A549 (cell line): ENCODE data around the gene SRSF12. TPM values are rescaled to one million over a fixed set of nuclear protein-coding genes. Genes with fewer than 3 reads are reported as not detected.

Experiments
- ATAC-seq, 2 experiments: fragments of 200-7000 bp in 1 of 2; fragments of >200 bp in 1 of 2; cut with Nextera tagmentation in 1 of 2; cut with Tn5 transposase in 1 of 2; 3 replicates each; pipeline versions ENCODE4 v1.8.0 to v1.9.1; 2018 to 2020; ENCODE audit warnings: mild to moderate bottlenecking in 1 of 2, moderate library complexity in 1 of 2
- CTCF ChIA-PET: fragments of 300-600 bp; sonication (Branson Sonifier 250); formaldehyde crosslinking; extraction: SDS; loops from one replicate; lab custom pipeline; 2021; ENCODE audit warnings: antibody characterized with exemption, inconsistent platforms; lab: Yijun Ruan, JAX
- POLR2A ChIA-PET: fragments of 350-600 bp; formaldehyde crosslinking; extraction: SDS; loops from one replicate; lab custom pipeline; 2021; ENCODE audit warnings: antibody characterized with exemption, inconsistent platforms; lab: Yijun Ruan, JAX
- DNase-seq, 2 experiments: peaks; one replicate each; pipeline versions ENCODE4 v3.0.0 to v3.0.0-alpha.2; 2011 to 2016; ENCODE audit warnings: low read depth in 1 of 2, low spot score in 1 of 2
- FAIRE-seq: peaks from 2 replicates; lab custom pipeline; 2011; peaks lifted over from hg19 to GRCh38; lab: Jason Lieb, UNC
- H3K27ac ChIP-seq, 2 experiments: fragments of >200 bp; sonication (Bioruptor Twin); formaldehyde crosslinking; 3 replicates each; pipeline ENCODE4 v1.5.1; 2016 to 2017
- H3K4me1 ChIP-seq: fragments of >200 bp; sonication (Bioruptor Twin); formaldehyde crosslinking; 3 replicates; pipeline ENCODE4 v1.6.1; 2016
- H3K4me2 ChIP-seq: fragments of >200 bp; sonication (Bioruptor Twin); formaldehyde crosslinking; 3 replicates; pipeline ENCODE4 v1.6.1; 2016
- H3K4me3 ChIP-seq: fragments of >200 bp; sonication (Bioruptor Twin); formaldehyde crosslinking; 3 replicates; pipeline ENCODE4 v1.5.1; 2016
- H3K9me3 ChIP-seq: fragments of >200 bp; sonication (Bioruptor Twin); formaldehyde crosslinking; 3 replicates; pipeline ENCODE4 v1.6.1; 2016
- ATOH8 ChIP-seq: fragments of 250-450 bp; sonication (Bioruptor Pico); IDR thresholded peaks from 2 replicates; pipeline ENCODE4 v1.5.0; 2020; ENCODE audit warnings: low read depth, mild to moderate bottlenecking, moderate library complexity
- BCL3 ChIP-seq: fragments of >200 bp; sonication (Bioruptor Twin); formaldehyde crosslinking; IDR thresholded peaks from 3 replicates; pipeline ENCODE4 v1.6.1; 2016
- CBX8 ChIP-seq: fragments of 200-600 bp; sonication (generic); IDR thresholded peaks from 2 replicates; pipeline ENCODE4 v1.6.1; 2016
- FOSB ChIP-seq: fragments of 250-450 bp; sonication (Bioruptor Pico); IDR thresholded peaks from 2 replicates; pipeline ENCODE4 v1.5.0; 2020; ENCODE audit warnings: mild to moderate bottlenecking, moderate library complexity
- FOSL2 ChIP-seq, 2 experiments: fragments of 450-650 bp in 1 of 2; fragments of >200 bp in 1 of 2; sonication (Bioruptor Twin) in 1 of 2; formaldehyde crosslinking; IDR thresholded peaks; 2 replicates each; pipeline versions ENCODE4 v1.5.0 to v1.6.1; 2016 to 2020; ENCODE audit warnings: mild to moderate bottlenecking in 1 of 2, moderate library complexity in 1 of 2
- FOXS1 ChIP-seq: fragments of 250-450 bp; sonication (Bioruptor Pico); IDR thresholded peaks from 2 replicates; pipeline ENCODE4 v1.5.0; 2020; ENCODE audit warnings: mild to moderate bottlenecking, moderate library complexity
- GATA3 ChIP-seq: IDR thresholded peaks from 2 replicates; pipeline ENCODE4 v1.6.1; 2012; ENCODE audit warnings: borderline replicate concordance
- HDAC2 ChIP-seq: fragments of 200-600 bp; sonication (generic); IDR thresholded peaks from 2 replicates; pipeline ENCODE4 v1.6.1; 2016
- HES2 ChIP-seq: fragments of >200 bp; sonication (Bioruptor Twin); formaldehyde crosslinking; IDR thresholded peaks from 2 replicates; pipeline ENCODE4 v1.6.1; 2016
- HMGXB4 ChIP-seq: fragments of 250-450 bp; sonication (Bioruptor Pico); IDR thresholded peaks from 2 replicates; pipeline ENCODE4 v1.5.0; 2021; ENCODE audit warnings: mild to moderate bottlenecking, moderate library complexity, borderline replicate concordance
- HOXB13 ChIP-seq: fragments of 250-450 bp; sonication (Bioruptor Pico); IDR thresholded peaks from 2 replicates; pipeline ENCODE4 v1.5.0; 2020; ENCODE audit warnings: low read depth, mild to moderate bottlenecking, moderate library complexity
- JUNB ChIP-seq: fragments of >200 bp; sonication (Bioruptor Twin); formaldehyde crosslinking; IDR thresholded peaks from 2 replicates; pipeline ENCODE4 v1.6.1; 2016
- MAFK ChIP-seq: fragments of 450-650 bp; IDR thresholded peaks from 2 replicates; pipeline ENCODE4 v1.6.1; 2014; ENCODE audit not compliant: partially characterized antibody
- MAX ChIP-seq: IDR thresholded peaks from 2 replicates; pipeline ENCODE4 v1.6.1; 2012
- NFE2L2 ChIP-seq: fragments of 150-350 bp; conservative IDR thresholded peaks from 2 replicates; pipeline ENCODE4 v1.6.1; 2014; ENCODE audit warnings: low read length
- NR3C1 ChIP-seq: fragments of >200 bp; sonication (Bioruptor Twin); formaldehyde crosslinking; IDR thresholded peaks from 3 replicates; pipeline ENCODE4 v1.6.1; 2017
- PBX3 ChIP-seq: IDR thresholded peaks from 2 replicates; pipeline ENCODE4 v1.6.1; 2012
- RFX5 ChIP-seq: fragments of 450-650 bp; IDR thresholded peaks from 2 replicates; pipeline ENCODE4 v1.7.1; 2014; ENCODE audit warnings: antibody characterized with exemption, mild to moderate bottlenecking, moderate library complexity
- RNF2 ChIP-seq: fragments of 200-600 bp; sonication (generic); IDR thresholded peaks from 2 replicates; pipeline ENCODE4 v1.6.1; 2016; ENCODE audit warnings: low read depth, mild to moderate bottlenecking, antibody characterized with exemption, moderate library complexity, borderline replicate concordance
- TFCP2L1 ChIP-seq: fragments of 250-450 bp; sonication (Bioruptor Pico); IDR thresholded peaks from 2 replicates; pipeline ENCODE4 v1.5.0; 2021; ENCODE audit warnings: mild to moderate bottlenecking
- ZC3H11A ChIP-seq: fragments of 450-650 bp; IDR thresholded peaks from 2 replicates; pipeline ENCODE4 v1.6.1; 2014; ENCODE audit warnings: antibody characterized with exemption, mild to moderate bottlenecking
- ZFP36 ChIP-seq: fragments of 450-650 bp; IDR thresholded peaks from 2 replicates; pipeline ENCODE4 v1.6.1; 2014; ENCODE audit warnings: borderline replicate concordance; ENCODE audit not compliant: partially characterized antibody
- WGBS: methylation state at CpG from one replicate; pipeline ENCODE4 v1.1.6; 2017; ENCODE audit errors: missing lambda C conversion rate; 5-methylcytosine and 5-hydroxymethylcytosine counted together
- polyA plus RNA-seq, 4 experiments: library from polyadenylated mRNA; depleted of rRNA in 3 of 4; stranded (reverse); fragments of >200 nt; fragmentation: RNase III in 1 of 4; extraction: RNeasy Plus Mini Kit Qiagen cat#74134 plus additional on column Dnase treatment in 1 of 4; gene quantifications; 2 replicates in 3 of 4; 3 replicates in 1 of 4; pipeline ENCODE4 v1.2.3, GENCODE V29; 2011 to 2017

Gene SRSF12
- polyA plus RNA-seq, 2 of the 4 experiments (the other 2 are of a cell fraction), result 1.5 to 2.7 TPM

DNA sequence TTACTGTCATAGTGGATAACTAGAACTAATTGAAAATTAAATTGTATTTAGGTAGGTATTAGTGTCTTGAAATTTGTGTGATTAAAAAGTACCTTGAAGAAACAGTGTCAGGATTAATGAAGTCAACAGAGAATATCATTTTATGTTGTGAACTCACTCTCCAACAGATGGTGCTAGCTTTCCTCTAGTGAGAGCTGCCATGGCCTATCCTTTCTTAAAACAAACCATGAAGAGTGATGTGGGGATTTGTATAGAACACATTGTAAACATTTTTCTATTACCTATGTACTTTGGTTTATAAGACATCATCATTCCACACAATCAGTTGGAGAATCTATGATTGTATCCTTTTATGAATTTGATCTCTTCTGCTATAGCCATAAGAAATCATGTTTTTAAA, 4.8 kb upstream of the SRSF12 start (continued):
- TF ChIP-seq MAX (no peak), FOSL2 (IDR thresholded peaks at IDR 0.05) (no peak), FOSL2 (CRISPR knock-in tag; IDR thresholded peaks at IDR 0.05) (no peak)

- DNase-seq (no peak), ATAC-seq (no peak), FAIRE-seq (no peak)
- H3K4me1 ChIP-seq, result peaks cover 17% of the 10 kb centered on the region; the same call in 2 of the 3 replicates
- no peak overlapping the region for H3K4me2 ChIP-seq
- no peak overlapping the region; a peak in 1 of 6 replicates for H3K27ac ChIP-seq
- CTCF ChIA-PET, result interaction anchor here (0.6 to 2.7 kb wide), 9 partner anchors 11 to 486 kb away, joined by 3 to 14 read pairs (median 3); no protein-coding TSS in a partner anchor
- no peaks in the 10 kb centered on the region for H3K9me3 ChIP-seq
- POLR2A ChIA-PET, result no interaction called here
- H3K4me3 ChIP-seq, result no peak overlapping the region
- WGBS, result 46% methylated on average over 1 of the region's 1 CpG
- TF ChIP-seq HES2, result no peak
- TF ChIP-seq MAFK, result peak; percentile 92
- no peak for TF ChIP-seq FOSL2 (IDR thresholded peaks at IDR 0.05)
- no peak for TF ChIP-seq FOSL2 (CRISPR knock-in tag; IDR thresholded peaks at IDR 0.05)
- no peak for TF ChIP-seq JUNB
- TF ChIP-seq RNF2, result no peak
Measured at GRCh38 chr6:89121934-89122333, 4.1 kb upstream of the SRSF12 start.

DNA sequence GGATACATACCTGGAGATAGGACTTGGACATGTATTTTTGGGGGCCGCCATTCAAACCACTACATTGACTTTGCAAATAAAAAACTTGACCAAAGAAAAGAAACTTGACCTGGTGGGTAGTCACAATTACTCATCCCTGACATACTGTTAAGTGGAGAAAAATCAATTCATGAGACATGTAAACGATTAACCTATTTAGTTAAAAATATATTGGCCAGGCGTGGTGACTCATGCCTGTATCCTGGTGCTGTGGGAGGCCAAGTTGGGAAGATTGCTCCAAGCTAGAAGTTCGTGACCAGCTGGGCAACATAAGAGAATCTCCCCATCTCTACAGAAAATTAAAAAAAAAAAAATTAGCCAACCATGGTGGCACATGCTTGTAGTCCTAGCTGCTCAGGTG, 2.5 kb upstream of the SRSF12 start:
- TF ChIP-seq FOSL2 (IDR thresholded peaks at IDR 0.05), result no peak
- TF ChIP-seq FOSL2 (CRISPR knock-in tag; IDR thresholded peaks at IDR 0.05), result peak; percentile 66
- no peak for TF ChIP-seq FOSB (CRISPR knock-in tag)
- no peak for TF ChIP-seq NFE2L2
- peak; percentile 29; the same call in 1 of the 2 replicates for TF ChIP-seq JUNB
- Histone ChIP-seq H3K9me3 (no peaks in the 10 kb centered on the region), H3K4me1 (peaks cover 23% of the 10 kb centered on the region; the same call in 2 of the 3 replicates), H3K4me2 (peak overlapping the region; percentile 45), H3K4me3 (no peak overlapping the region), H3K27ac (peak overlapping the region; percentile 29 to 60; a peak in 3 of 6 replicates)
- ATAC-seq (no peak; a peak in 1 of 6 replicates), DNase-seq (peak in 1 of 2 experiments; percentile 37), FAIRE-seq (no peak)
- POLR2A ChIA-PET, result no interaction called here
- CTCF ChIA-PET, result interaction anchor here (1.6 kb wide), 1 partner anchor 137 kb away, joined by 8 read pairs; no protein-coding TSS in a partner anchor
- WGBS, result 18% methylated on average over 4 of the region's 4 CpGs

GRCh38 chr6:89118931-89119330, 1.1 kb upstream of the SRSF12 start:
- Histone ChIP-seq H3K4me1 (peaks cover 23% of the 10 kb centered on the region; the same call in 2 of the 3 replicates), H3K4me3 (no peak overlapping the region), H3K4me2 (no peak overlapping the region), H3K27ac (no peak overlapping the region), H3K9me3 (no peaks in the 10 kb centered on the region)
- DNase-seq (no peak), ATAC-seq (0 out of 6 replicates have a peak, but pooled peaks have one; percentile 25 to 27), FAIRE-seq (no peak)
- WGBS, result 91% methylated on average over 8 of the region's 8 CpGs
- ChIA-PET CTCF (interaction anchor here (1.5 to 5.1 kb wide), 2 partner anchors 22 to 136 kb away, joined by 3 to 38 read pairs; no protein-coding TSS in a partner anchor), POLR2A (no interaction called here)
- no peak for TF ChIP-seq ATOH8
- TF ChIP-seq FOXS1 (CRISPR knock-in tag), result no peak

DNA sequence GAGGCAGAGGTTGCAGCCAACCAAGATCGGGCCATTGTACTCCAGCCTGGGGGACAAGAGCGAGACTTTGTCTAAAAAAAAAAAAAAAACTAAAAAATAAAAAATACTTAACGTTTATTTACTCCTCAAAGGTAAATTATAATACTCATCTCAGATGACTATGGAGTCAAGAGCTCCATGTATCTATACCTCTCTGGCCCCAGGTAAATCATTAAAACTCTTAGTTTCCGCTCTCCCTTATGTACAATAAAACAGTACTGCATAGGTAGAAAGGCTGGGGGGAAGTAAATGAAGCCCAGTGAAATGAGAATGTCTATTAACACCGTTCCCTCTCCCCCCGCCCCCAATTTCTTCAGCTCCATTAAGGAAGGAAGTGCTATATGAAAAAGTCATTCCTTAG, 1.2 kb downstream of the SRSF12 start:
- 76% methylated on average over 6 of the region's 6 CpGs for WGBS
- CTCF ChIA-PET, result interaction anchor here (1.9 to 5.1 kb wide), 2 partner anchors 134 to 142 kb away, joined by 5 to 38 read pairs; no protein-coding TSS in a partner anchor
- Histone ChIP-seq H3K4me3 (peak overlapping the region; percentile 71), H3K27ac (peak overlapping the region; percentile 87 to 89; a peak in 4 of 6 replicates), H3K4me2 (peak overlapping the region; percentile 89), H3K9me3 (no peaks in the 10 kb centered on the region), H3K4me1 (peaks cover 23% of the 10 kb centered on the region; the same call in 2 of the 3 replicates)
- no peak for TF ChIP-seq TFCP2L1 (CRISPR knock-in tag)
- no peak for TF ChIP-seq NR3C1
- TF ChIP-seq ZFP36, result no peak
- TF ChIP-seq RFX5, result no peak
- no peak for TF ChIP-seq HDAC2
- TF ChIP-seq GATA3, result no peak
- no peak for TF ChIP-seq HOXB13
- no peak for TF ChIP-seq MAX
- no peak for TF ChIP-seq ZC3H11A
- TF ChIP-seq HMGXB4, result no peak
- TF ChIP-seq CBX8, result no peak
- TF ChIP-seq MAFK, result no peak
- TF ChIP-seq PBX3, result no peak
- TF ChIP-seq BCL3, result no peak
- ATAC-seq (no peak), DNase-seq (no peak), FAIRE-seq (no peak)
- POLR2A ChIA-PET, result no interaction called here
